ENCODE data around the gene NPAS3.

The NPAS3 gene

DNA sequence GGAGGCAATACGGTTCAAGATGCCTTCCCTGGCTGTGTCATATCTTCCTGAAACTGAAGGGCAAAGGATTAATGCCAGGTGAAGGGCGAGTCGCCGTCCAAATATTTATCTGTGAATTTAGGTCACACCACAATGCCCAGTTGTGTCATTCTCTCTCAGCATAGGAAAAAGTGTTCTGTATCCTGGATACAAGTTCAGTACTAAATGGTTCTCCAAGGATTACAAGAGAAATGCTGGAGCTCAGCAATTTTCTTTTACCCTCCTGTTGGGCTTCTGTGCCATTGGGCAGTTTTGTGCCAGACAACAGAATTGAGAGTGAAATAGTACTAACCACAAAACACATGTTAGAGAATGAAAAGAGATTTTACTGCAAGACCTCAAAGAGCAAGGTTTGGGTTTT is 518.3 kb downstream of the NPAS3 start:
- DNase-seq (ENCODE audit: low read depth), result no peak
- no peak overlapping the region for H3K4me3 ChIP-seq (ENCODE audit: low read depth, low read length)
- in situ Hi-C loops (cut with HindIII; ENCODE audit: low sequenced_read_pairs), result loop anchor here (5.0 kb wide), 2 partner anchors 55 to 70 kb away; no protein-coding TSS in a partner anchor
- TF ChIP-seq, protein P1, sequence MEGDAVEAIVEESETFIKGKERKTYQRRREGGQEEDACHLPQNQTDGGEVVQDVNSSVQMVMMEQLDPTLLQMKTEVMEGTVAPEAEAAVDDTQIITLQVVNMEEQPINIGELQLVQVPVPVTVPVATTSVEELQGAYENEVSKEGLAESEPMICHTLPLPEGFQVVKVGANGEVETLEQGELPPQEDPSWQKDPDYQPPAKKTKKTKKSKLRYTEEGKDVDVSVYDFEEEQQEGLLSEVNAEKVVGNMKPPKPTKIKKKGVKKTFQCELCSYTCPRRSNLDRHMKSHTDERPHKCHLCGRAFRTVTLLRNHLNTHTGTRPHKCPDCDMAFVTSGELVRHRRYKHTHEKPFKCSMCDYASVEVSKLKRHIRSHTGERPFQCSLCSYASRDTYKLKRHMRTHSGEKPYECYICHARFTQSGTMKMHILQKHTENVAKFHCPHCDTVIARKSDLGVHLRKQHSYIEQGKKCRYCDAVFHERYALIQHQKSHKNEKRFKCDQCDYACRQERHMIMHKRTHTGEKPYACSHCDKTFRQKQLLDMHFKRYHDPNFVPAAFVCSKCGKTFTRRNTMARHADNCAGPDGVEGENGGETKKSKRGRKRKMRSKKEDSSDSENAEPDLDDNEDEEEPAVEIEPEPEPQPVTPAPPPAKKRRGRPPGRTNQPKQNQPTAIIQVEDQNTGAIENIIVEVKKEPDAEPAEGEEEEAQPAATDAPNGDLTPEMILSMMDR (IDR thresholded peaks at IDR 0.05; ENCODE audit: low read depth, low read length, missing control alignments), result no peak

DNA sequence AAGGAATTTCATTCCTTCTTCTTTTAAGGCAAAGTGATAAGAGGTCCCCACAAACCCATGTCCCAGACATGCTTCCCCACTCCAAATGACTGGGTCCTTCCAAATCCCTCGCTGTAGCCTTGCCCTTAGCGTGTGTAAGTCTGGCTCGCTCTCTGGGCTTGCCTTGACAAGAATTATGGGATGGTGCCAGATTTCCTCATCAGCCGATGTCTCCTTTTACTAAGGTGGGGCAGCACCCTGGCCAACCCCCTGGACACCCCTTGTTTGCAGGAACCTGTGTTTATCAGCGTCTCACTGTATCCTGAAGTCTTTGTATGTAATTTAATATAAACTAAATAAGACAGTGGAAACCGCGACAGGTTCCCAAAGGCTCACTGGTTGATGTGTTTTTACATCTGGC is 518.9 kb downstream of the NPAS3 start:
- DNase-seq (ENCODE audit: low read depth), result no peak
- TF ChIP-seq, protein P1 (IDR thresholded peaks at IDR 0.05; ENCODE audit: low read depth, low read length, missing control alignments), result no peak
- in situ Hi-C loops (cut with HindIII; ENCODE audit: low sequenced_read_pairs), result loop anchor here (5.0 kb wide), 2 partner anchors 55 to 70 kb away; no protein-coding TSS in a partner anchor
- no peak overlapping the region for H3K4me3 ChIP-seq (ENCODE audit: low read depth, low read length)

GRCh38 chr14:33460164-33460563 is 521.5 kb downstream of the NPAS3 start:
- TF ChIP-seq, protein P1 (IDR thresholded peaks at IDR 0.05; ENCODE audit: low read depth, low read length, missing control alignments), result no peak
- DNase-seq (ENCODE audit: low read depth), result no peak
- in situ Hi-C loops (cut with HindIII; ENCODE audit: low sequenced_read_pairs), result no loop called here
- H3K4me3 ChIP-seq (ENCODE audit: low read depth, low read length), result no peak overlapping the region

DNA sequence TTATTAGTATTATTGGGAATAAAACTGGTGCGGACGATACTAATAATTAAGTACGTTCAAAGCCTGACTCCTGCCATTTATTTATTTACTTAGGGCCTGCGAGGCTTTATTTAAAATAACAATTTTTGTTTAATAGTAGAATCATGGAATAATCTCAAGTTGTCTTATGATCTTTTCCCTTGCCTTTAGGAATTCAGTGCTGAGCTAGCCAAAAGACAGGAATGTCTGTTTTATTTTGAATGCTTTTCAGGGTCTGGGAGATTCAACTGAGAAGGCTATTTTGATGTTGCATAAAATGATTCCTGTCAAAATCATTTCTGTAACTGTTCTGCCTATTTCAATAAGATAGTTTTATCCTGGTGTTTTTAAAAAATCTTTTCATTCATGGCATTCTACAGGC is 522.4 kb downstream of the NPAS3 start:
- in situ Hi-C loops (cut with HindIII; ENCODE audit: low sequenced_read_pairs), result no loop called here
- no peak for DNase-seq (ENCODE audit: low read depth)
- no peak overlapping the region for H3K4me3 ChIP-seq (ENCODE audit: low read depth, low read length)
- TF ChIP-seq, protein P1 (IDR thresholded peaks at IDR 0.05; ENCODE audit: low read depth, low read length, missing control alignments), result no peak

DNA sequence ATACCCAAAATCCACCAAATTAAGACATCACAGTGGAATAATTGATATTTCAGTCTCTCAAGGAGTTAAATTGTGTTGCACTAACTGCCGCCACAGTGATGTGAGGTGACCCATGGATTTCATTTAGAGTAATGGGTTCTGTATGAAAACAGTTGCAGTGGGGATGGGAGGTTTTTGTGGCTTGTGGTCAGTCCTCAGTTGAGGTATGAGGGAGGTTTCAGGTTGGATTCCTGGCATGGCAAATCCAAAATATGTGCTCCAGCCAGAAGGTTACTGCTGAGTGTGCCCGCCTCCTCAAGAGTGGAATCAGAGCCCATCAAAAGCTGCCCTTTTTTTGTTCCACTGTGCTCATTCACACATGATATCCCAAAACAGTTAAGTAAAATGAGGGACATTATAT is 525.1 kb downstream of the NPAS3 start:
- H3K4me3 ChIP-seq (ENCODE audit: low read depth, low read length), result no peak overlapping the region
- in situ Hi-C loops (cut with HindIII; ENCODE audit: low sequenced_read_pairs), result no loop called here
- TF ChIP-seq, protein P1 (IDR thresholded peaks at IDR 0.05; ENCODE audit: low read depth, low read length, missing control alignments), result no peak
- peak; percentile 23 for DNase-seq (ENCODE audit: low read depth)

- H3K4me3 ChIP-seq (ENCODE audit: low read depth, low read length), result no peak overlapping the region
- in situ Hi-C loops (cut with HindIII; ENCODE audit: low sequenced_read_pairs), result no loop called here
- TF ChIP-seq, protein P1 (IDR thresholded peaks at IDR 0.05; ENCODE audit: low read depth, low read length, missing control alignments), result no peak
- DNase-seq (ENCODE audit: low read depth), result no peak
Observed at GRCh38 chr14:33464254-33464962, 525.7 kb downstream of the NPAS3 start.

All from astrocyte of the cerebellum (primary cell).